CD14-positive monocyte (primary cell): ENCODE results near the gene TUBGCP3. TPM values are rescaled to one million over a fixed set of nuclear protein-coding genes. Genes with fewer than 3 reads are reported as not detected.

Source experiments
- DNase-seq, 3 donors: peaks; one replicate each; pipeline ENCODE4 v3.0.0-alpha.2; 2011 to 2022
- H2AFZ ChIP-seq: 2 replicates; pipeline ENCODE4 v1.6.0; 2012; ENCODE audit warnings: mild to moderate bottlenecking, low read depth, low read length, inconsistent platforms; ENCODE audit not compliant: insufficient read depth, poor library complexity, severe bottlenecking
- H3K27ac ChIP-seq, 2 donors: 1 replicate in 1 of 2; 2 replicates in 1 of 2; pipeline ENCODE4 v1.5.1; 2012 to 2013; ENCODE audit warnings: low read length in 2 of 2, control low read depth in 1 of 2, inconsistent platforms in 1 of 2, low read depth in 1 of 2, mild to moderate bottlenecking in 1 of 2
- H3K27me3 ChIP-seq, 2 donors: one replicate each; pipeline versions ENCODE4 v1.6.0 to v1.6.1; 2011 to 2013; ENCODE audit warnings: low read length in 2 of 2; ENCODE audit not compliant: control insufficient read depth in 2 of 2, insufficient read depth in 2 of 2
- H3K36me3 ChIP-seq, 2 donors: replicated peaks in 1 of 2; 1 replicate in 1 of 2; 2 replicates in 1 of 2; pipeline versions ENCODE4 v1.5.1 to v1.6.1; 2012 to 2013; ENCODE audit warnings: low read length in 2 of 2, control low read depth in 1 of 2, inconsistent platforms in 1 of 2, mild to moderate bottlenecking in 1 of 2; ENCODE audit not compliant: insufficient read depth in 2 of 2, control insufficient read depth in 1 of 2
- H3K4me1 ChIP-seq, 2 donors: 1 replicate in 1 of 2; 2 replicates in 1 of 2; pipeline versions ENCODE4 v1.5.1 to v1.6.1; 2012 to 2013; ENCODE audit warnings: low read length in 2 of 2, control low read depth in 1 of 2, inconsistent platforms in 1 of 2, mild to moderate bottlenecking in 1 of 2, moderate library complexity in 1 of 2; ENCODE audit not compliant: insufficient read depth in 2 of 2, control insufficient read depth in 1 of 2
- H3K4me2 ChIP-seq: replicated peaks from 2 replicates; pipeline ENCODE3; 2012; ENCODE audit warnings: low read length, moderate library complexity, mild to moderate bottlenecking; ENCODE audit not compliant: poor library complexity, severe bottlenecking; ENCODE audit errors: extremely low read depth
- H3K4me3 ChIP-seq, 3 experiments: fragments of 200-600 bp in 1 of 3; sonication (generic) in 1 of 3; replicated peaks in 1 of 3; 1 replicate in 2 of 3; 2 replicates in 1 of 3; pipeline ENCODE4 v1.5.1; 2011 to 2013; ENCODE audit warnings: low read length in 3 of 3, mild to moderate bottlenecking in 3 of 3, control low read depth in 2 of 3, low read depth in 2 of 3, inconsistent platforms in 1 of 3, moderate library complexity in 1 of 3
- H3K79me2 ChIP-seq: 2 replicates; pipeline ENCODE4 v1.6.0; 2012; ENCODE audit warnings: mild to moderate bottlenecking, control low read depth, inconsistent platforms, low read length, moderate library complexity; ENCODE audit not compliant: insufficient read depth
- H3K9ac ChIP-seq: 2 replicates; pipeline ENCODE4 v1.6.0; 2017; ENCODE audit warnings: low read length, mild to moderate bottlenecking; ENCODE audit not compliant: insufficient read depth, poor library complexity, severe bottlenecking
- H3K9me3 ChIP-seq, 2 donors: replicated peaks in 1 of 2; 1 replicate in 1 of 2; 2 replicates in 1 of 2; pipeline versions ENCODE4 v1.5.1 to v1.6.1; 2012 to 2013; ENCODE audit warnings: low read length in 2 of 2, control low read depth in 1 of 2; ENCODE audit not compliant: control insufficient read depth in 1 of 2, insufficient read depth in 1 of 2
- H4K20me1 ChIP-seq: 2 replicates; pipeline ENCODE4 v1.6.0; 2012; ENCODE audit warnings: mild to moderate bottlenecking, low read length, control low read depth, moderate library complexity; ENCODE audit not compliant: insufficient read depth
- H3K27ac Mint-ChIP-seq, 7 donors: one replicate each; pipeline ENCODE4 v1.8.0; 2020; ENCODE audit warnings: mild to moderate bottlenecking in 7 of 7, mixed read lengths in 7 of 7, moderate library complexity in 6 of 7, inconsistent platforms in 2 of 7
- H3K27me3 Mint-ChIP-seq, 3 donors: one replicate each; pipeline ENCODE4 v1.8.0; 2021 to 2022; ENCODE audit warnings: low read depth in 3 of 3, mild to moderate bottlenecking in 3 of 3, mixed read lengths in 3 of 3, moderate library complexity in 3 of 3, inconsistent platforms in 1 of 3
- H3K36me3 Mint-ChIP-seq, 2 donors: one replicate each; pipeline ENCODE4 v1.8.0; 2020; ENCODE audit warnings: mixed read lengths in 2 of 2, inconsistent platforms in 1 of 2, mild to moderate bottlenecking in 1 of 2
- H3K4me1 Mint-ChIP-seq: one replicate; pipeline ENCODE4 v1.8.0; 2020; ENCODE audit warnings: mild to moderate bottlenecking, mixed read lengths
- H3K4me3 Mint-ChIP-seq, 2 donors: one replicate each; pipeline ENCODE4 v1.8.0; 2020; ENCODE audit warnings: mild to moderate bottlenecking in 2 of 2, mixed read lengths in 2 of 2, moderate library complexity in 1 of 2
- H3K9me3 Mint-ChIP-seq, 7 donors: one replicate each; pipeline ENCODE4 v1.8.0; 2020 to 2022; ENCODE audit warnings: mixed read lengths in 7 of 7, mild to moderate bottlenecking in 6 of 7, moderate library complexity in 6 of 7, inconsistent platforms in 2 of 7
- CTCF ChIP-seq: fragments of 200-600 bp; IDR thresholded peaks from one replicate; pipeline ENCODE4 v1.8.0; 2022; ENCODE audit warnings: antibody characterized with exemption, mild to moderate bottlenecking
- WGBS: methylation state at CpG from one replicate; pipeline ENCODE4 v1.1.5; 2013; ENCODE audit warnings: missing lambda C conversion rate; ENCODE audit not compliant: insufficient coverage; 5-methylcytosine and 5-hydroxymethylcytosine counted together
- intact Hi-C, 2 donors: fragments of 100-400 bp; cut with micrococcal nuclease; formaldehyde crosslinking; loops; one replicate each; pipeline versions ENCODE4 v1.15.0 to v1.15.1; 2023
- polyA plus RNA-seq, 3 donors: library from polyadenylated mRNA; depleted of rRNA in 1 of 3; unstranded in 2 of 3; stranded (reverse) in 1 of 3; fragments of 300-500 nt in 2 of 3; fragments of >200 nt in 1 of 3; fragmentation: Illumina TruSeq in 2 of 3; gene quantifications; 1 replicate in 2 of 3; 2 replicates in 1 of 3; pipeline ENCODE4 v1.2.3, GENCODE V29; 2012 to 2021

Gene TUBGCP3
- polyA plus RNA-seq, 3 donors = 25.4 to 47.1 (median 34.1) TPM

GRCh38 chr13:112579310-112579843 is 8.6 kb downstream of the TUBGCP3 start:
- H3K36me3 ChIP-seq = no peaks in the 10 kb centered on the region
- DNase-seq = no peak
- H3K4me3 Mint-ChIP-seq = no peak overlapping the region
- peak overlapping the region in 1 of 2 donors; percentile 24 for H3K27ac ChIP-seq
- H3K9me3 ChIP-seq = no peaks in the 10 kb centered on the region
- H3K9ac ChIP-seq = no peak overlapping the region
- peak overlapping the region in 1 of 7 donors; percentile 54 for H3K27ac Mint-ChIP-seq
- intact Hi-C loops = no loop called here
- peaks cover 12 to 14% of the 10 kb centered on the region in 2 donors for H3K36me3 Mint-ChIP-seq
- H3K4me1 Mint-ChIP-seq = peaks cover 72% of the 10 kb centered on the region
- peaks cover 57% of the 10 kb centered on the region for H4K20me1 ChIP-seq
- H3K27me3 Mint-ChIP-seq = peaks cover 0 to 1% (median 0%) of the 10 kb centered on the region in 3 donors
- no peak overlapping the region for H2AFZ ChIP-seq
- no peak overlapping the region for H3K4me2 ChIP-seq
- 98% methylated on average over 18 of the region's 18 CpGs for WGBS
- TF ChIP-seq CTCF = no peak
- no peaks in the 10 kb centered on the region for H3K27me3 ChIP-seq
- no peak overlapping the region for H3K4me3 ChIP-seq
- peaks cover 46 to 52% of the 10 kb centered on the region in 2 donors for H3K4me1 ChIP-seq
- peaks cover 96% of the 10 kb centered on the region for H3K79me2 ChIP-seq
- peaks cover 0 to 3% (median 0%) of the 10 kb centered on the region in 7 donors for H3K9me3 Mint-ChIP-seq

- intact Hi-C loops = no loop called here
- peaks cover 0 to 3% (median 0%) of the 10 kb centered on the region in 7 donors for H3K9me3 Mint-ChIP-seq
Observed at GRCh38 chr13:112576768-112577167, 11.2 kb downstream of the TUBGCP3 start.

More at GRCh38 chr13:112576768-112577167, 11.2 kb downstream of the TUBGCP3 start:
- no peak overlapping the region for H3K4me3 ChIP-seq
- Mint-ChIP-seq H3K4me1 (peaks cover 65% of the 10 kb centered on the region), H3K27ac (peak overlapping the region in 1 of 7 donors; percentile 42), H3K36me3 (peaks cover 11 to 12% of the 10 kb centered on the region in 2 donors), H3K27me3 (peaks cover 0 to 1% (median 0%) of the 10 kb centered on the region in 3 donors), H3K4me3 (no peak overlapping the region)
- H3K27me3 ChIP-seq = no peaks in the 10 kb centered on the region
- H2AFZ ChIP-seq = no peak overlapping the region
- no peak overlapping the region for H3K9ac ChIP-seq
- TF ChIP-seq CTCF = no peak
- H4K20me1 ChIP-seq = peaks cover 79% of the 10 kb centered on the region
- no peaks in the 10 kb centered on the region for H3K36me3 ChIP-seq
- H3K79me2 ChIP-seq = peaks cover 99% of the 10 kb centered on the region
- no peak overlapping the region for H3K4me2 ChIP-seq
- no peaks in the 10 kb centered on the region for H3K9me3 ChIP-seq
- no peak for DNase-seq
- no peak overlapping the region for H3K27ac ChIP-seq
- H3K4me1 ChIP-seq = peaks cover 30% of the 10 kb centered on the region in 2 donors
